RWPE1 (cell line): ENCODE results near the gene OTOG.

ENCODE experiments used
- CTCF ChIA-PET: fragments of 350-600 bp; sonication (Branson Sonifier 250); formaldehyde crosslinking; extraction: SDS; loops from one replicate; lab custom pipeline; 2021; lab: Yijun Ruan, JAX
- POLR2A ChIA-PET: fragments of 400-600 bp; formaldehyde crosslinking; extraction: SDS; loops from one replicate; lab custom pipeline; 2020; ENCODE audit warnings: antibody characterized with exemption; ENCODE audit not compliant: low non-redundant PET; lab: Yijun Ruan, JAX
- DNase-seq: peaks from one replicate; pipeline ENCODE4 v3.0.0; 2012; ENCODE audit warnings: low spot score
- H3K27ac ChIP-seq: fragments of 450-650 bp; 2 replicates; pipeline ENCODE4 v1.5.1; 2017
- TF ChIP-seq, protein P1 (sequence below): fragments of 450-650 bp; conservative IDR thresholded peaks from 2 replicates; pipeline ENCODE4 v1.5.1; 2017; ENCODE audit warnings: low read depth, mild to moderate bottlenecking

Gene OTOG

DNA sequence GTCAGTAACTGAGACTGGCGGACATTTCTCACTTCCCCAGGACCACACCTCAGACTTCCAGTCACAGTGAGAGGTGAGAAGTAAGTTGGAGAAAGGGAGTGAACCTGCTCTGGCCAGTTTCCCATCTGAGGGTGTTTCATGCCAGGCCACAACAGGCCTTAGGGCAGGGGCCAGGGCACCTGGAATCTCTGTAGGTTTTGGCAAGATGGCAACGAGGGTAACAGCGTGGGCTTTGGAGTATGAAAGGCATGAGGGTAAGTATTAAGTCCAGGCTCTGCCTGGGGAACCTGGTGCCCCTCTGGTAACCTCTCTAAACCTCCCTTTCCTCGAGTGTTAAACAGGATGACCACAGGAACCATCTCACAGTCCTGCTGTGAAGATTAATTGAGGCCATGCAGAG, 41.9 kb upstream of the OTOG start:
- TF ChIP-seq, protein P1, sequence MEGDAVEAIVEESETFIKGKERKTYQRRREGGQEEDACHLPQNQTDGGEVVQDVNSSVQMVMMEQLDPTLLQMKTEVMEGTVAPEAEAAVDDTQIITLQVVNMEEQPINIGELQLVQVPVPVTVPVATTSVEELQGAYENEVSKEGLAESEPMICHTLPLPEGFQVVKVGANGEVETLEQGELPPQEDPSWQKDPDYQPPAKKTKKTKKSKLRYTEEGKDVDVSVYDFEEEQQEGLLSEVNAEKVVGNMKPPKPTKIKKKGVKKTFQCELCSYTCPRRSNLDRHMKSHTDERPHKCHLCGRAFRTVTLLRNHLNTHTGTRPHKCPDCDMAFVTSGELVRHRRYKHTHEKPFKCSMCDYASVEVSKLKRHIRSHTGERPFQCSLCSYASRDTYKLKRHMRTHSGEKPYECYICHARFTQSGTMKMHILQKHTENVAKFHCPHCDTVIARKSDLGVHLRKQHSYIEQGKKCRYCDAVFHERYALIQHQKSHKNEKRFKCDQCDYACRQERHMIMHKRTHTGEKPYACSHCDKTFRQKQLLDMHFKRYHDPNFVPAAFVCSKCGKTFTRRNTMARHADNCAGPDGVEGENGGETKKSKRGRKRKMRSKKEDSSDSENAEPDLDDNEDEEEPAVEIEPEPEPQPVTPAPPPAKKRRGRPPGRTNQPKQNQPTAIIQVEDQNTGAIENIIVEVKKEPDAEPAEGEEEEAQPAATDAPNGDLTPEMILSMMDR: no peak
- no peak overlapping the region for H3K27ac ChIP-seq
- no peak for DNase-seq
- ChIA-PET POLR2A (no interaction called here), CTCF (interaction anchor here (0.6 to 4.9 kb wide), 6 partner anchors 7 to 152 kb away, joined by 3 to 41 read pairs (median 4); no protein-coding TSS in a partner anchor)

DNA sequence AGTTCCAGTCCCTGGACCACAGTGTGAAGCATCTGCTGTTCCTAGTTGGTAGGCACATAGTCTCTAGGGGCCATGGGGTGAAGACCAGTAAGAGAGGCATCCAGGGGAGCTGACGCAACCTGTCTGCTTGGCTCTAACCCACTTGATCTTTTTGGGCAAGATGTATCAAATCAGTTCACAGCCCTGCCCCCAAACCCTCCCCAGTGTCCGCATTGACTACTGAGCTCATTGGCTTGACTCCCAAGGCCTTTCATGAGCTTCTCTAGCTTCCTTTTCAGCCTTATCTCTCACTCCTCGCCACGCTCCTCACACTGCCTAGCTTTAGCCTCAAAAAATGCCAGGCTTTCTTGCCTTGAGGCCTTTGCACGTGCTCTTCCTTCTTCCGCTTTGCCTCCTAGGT, 40.7 kb upstream of the OTOG start:
- CTCF ChIA-PET: interaction anchor here (1.3 to 4.9 kb wide), 3 partner anchors 119 to 276 kb away, joined by 3 to 41 read pairs (median 6); no protein-coding TSS in a partner anchor

DNA sequence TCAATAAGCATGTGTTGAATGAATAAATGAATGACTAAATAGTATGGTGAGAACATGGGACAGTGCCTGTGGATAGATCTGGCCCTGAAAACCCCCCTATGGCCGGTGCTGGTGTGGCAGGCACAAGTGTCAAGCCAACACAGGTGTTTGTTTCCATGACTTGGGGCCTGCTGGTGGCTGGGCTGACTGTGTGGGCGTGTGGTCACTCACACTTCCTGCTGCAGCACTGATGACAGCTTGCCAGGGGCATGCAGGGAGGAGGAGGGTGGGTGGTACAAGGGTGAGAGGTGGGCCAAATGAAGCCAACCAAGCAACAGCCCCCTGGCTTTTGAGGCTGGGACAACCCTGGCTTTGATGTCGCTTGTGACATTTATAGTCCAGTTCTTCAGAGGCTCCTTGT, 40.1 kb upstream of the OTOG start:
- DNase-seq: no peak
- no peak overlapping the region for H3K27ac ChIP-seq
- CTCF ChIA-PET: interaction anchor here (1.3 to 4.9 kb wide), 3 partner anchors 120 to 277 kb away, joined by 3 to 41 read pairs (median 6); no protein-coding TSS in a partner anchor
- POLR2A ChIA-PET: no interaction called here
- TF ChIP-seq, protein P1: no peak

More for the DNA sequence above, 40.7 kb upstream of the OTOG start:
- POLR2A ChIA-PET: no interaction called here
- TF ChIP-seq, protein P1: no peak
- no peak for DNase-seq
- H3K27ac ChIP-seq: no peak overlapping the region

DNA sequence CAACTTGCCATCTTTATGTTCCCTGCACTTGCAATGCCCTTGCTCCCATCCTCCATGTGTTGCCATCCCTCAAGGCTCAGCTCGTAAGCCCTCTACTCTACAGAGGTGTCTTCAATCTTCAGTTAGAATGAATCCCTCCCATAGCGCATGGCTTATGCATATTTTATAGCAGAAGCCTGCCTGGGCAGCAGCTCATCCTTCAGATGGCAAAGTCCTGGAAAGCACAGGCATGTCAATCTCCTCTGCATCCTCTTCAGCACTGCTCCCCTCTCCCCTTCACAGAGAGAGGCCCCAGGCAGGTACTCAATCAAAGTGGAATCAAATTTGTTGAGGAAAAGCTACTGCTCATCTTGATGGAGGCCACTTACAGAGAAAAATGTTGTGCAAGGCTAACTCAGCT, 39.3 kb upstream of the OTOG start:
- H3K27ac ChIP-seq: no peak overlapping the region
- TF ChIP-seq, protein P1: no peak
- ChIA-PET CTCF (interaction anchor here (0.8 to 2.1 kb wide), 4 partner anchors 20 to 278 kb away, joined by 3 to 6 read pairs (median 3); no protein-coding TSS in a partner anchor), POLR2A (no interaction called here)
- DNase-seq: no peak

DNA sequence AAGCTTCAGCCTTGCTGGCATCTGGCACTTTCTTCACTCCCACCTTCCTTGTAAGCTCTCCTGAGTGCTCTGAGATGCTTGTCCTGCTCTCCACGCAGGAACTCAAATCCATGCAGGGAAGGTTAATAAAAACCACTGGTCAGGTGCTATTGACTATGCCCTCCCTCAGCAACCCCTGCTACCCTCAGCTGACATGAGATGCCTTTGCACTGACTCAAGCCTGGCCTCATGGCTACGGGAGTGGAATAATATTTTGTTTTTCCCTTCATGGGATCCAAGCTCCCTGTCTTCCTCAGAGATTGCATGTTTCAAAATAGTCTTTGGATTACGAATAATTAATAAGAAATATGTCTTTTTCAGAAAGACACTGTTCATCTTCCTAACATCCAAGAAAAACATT, 38.8 kb upstream of the OTOG start:
- ChIA-PET CTCF (interaction anchor here (0.8 to 0.9 kb wide), 2 partner anchors 20 to 124 kb away, joined by 3 read pairs; no protein-coding TSS in a partner anchor), POLR2A (no interaction called here)
- TF ChIP-seq, protein P1: no peak
- no peak for DNase-seq
- H3K27ac ChIP-seq: no peak overlapping the region

DNA sequence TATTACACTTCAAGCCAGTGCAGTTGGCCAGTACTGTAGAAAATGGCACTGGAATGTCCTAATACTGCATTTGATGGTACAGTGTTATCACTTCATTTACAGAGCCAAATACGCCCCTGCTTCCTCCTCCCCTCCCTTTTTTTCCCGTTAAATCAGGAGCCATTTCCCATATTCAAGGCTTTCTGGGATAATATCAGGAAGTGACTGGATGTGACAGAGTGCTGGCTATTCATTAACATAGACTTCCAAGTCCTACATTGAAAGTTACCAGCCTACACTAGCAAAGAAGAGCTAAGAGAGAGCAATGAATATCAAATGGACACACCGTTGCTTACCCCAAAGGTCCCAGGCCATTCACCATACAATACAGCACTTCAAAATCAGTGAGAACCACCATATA, 38.3 kb upstream of the OTOG start:
- ChIA-PET CTCF (no interaction called here), POLR2A (no interaction called here)
- H3K27ac ChIP-seq: no peak overlapping the region
- no peak for DNase-seq
- TF ChIP-seq, protein P1: no peak
